Stimulated activated CD4-positive, alpha-beta T cell treated with anti-CD3 and anti-CD28 coated beads, Interleukin-12 subunit alpha, Interleukin-12 subunit beta, amount 100 ng/mL, for 48 hours (primary cell): ENCODE results near the gene ADAMTS2.

Experiments used
- DNase-seq, 3 donors: peaks; one replicate each; pipeline ENCODE4 v3.0.0-alpha.2; 2020; ENCODE audit warnings: low read depth in 2 of 3, low spot score in 1 of 3

ADAMTS2 gene

GRCh38 chr5:179311581-179311980 lies 33.7 kb downstream of the ADAMTS2 start:
- no peak for DNase-seq

DNA sequence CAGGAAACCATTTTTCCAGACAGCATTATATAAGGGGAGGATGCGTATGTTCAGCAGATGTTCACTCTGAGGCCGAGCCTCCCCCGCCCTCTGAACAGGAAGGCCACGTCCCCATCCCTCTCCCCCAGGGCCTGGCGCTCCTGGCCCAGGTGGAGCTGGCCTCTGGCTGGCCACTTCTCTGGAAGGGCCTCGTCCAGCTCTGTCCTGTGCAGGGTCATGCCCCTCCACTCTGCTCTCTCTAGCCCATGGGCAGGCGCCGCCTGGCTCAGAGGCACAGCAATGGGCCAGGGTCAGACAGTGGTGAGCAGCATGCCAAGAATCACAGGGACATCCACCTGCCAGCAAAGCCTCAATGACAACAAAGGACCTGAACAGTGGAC lies 34.2 kb downstream of the ADAMTS2 start:
- no peak for DNase-seq

- no peak for DNase-seq
Observed at GRCh38 chr5:179310439-179311090, 34.7 kb downstream of the ADAMTS2 start.

DNA sequence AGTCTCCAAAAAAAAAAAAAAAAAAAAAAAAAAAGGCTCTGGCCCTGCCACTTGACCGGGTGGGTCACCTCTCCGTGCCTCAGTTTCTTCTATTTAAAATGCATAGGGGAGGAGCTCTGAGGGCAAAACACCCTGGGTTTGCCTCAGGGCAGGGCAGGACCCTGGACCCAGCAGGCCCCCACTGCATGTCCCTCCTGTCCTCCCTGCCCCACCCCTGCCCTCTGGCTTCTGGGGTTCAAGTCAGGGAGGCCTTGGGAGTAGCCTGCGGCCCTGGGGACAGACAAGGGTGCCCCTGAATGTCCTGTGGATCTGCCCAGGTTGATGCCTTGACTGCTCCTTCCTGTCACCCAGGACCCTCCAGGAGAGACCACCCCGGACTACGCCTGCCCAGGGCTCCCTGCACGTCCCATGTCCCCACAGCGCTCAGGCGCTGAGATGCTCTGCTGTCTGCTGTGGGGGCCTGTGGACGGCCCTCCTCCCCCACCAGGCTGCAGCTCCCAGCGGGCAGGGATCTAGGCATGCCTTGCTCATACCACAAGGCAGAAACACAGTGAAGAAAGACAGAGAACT lies 35.4 kb downstream of the ADAMTS2 start:
- DNase-seq: no peak

DNA sequence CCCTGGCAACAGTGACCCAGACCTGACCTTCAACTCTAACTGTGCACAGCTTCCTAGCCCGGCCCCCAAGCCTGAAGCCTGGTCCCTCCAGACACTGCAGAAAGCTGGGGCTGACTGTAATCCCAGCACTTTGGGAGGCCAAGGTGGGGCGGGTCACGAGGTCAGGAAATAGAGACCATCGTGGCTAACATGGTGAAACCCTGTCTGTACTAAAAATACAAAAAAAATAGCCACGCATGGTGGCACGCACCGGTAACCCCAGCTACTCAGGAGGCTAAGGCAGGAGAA lies 35.9 kb downstream of the ADAMTS2 start:
- DNase-seq: no peak

DNA sequence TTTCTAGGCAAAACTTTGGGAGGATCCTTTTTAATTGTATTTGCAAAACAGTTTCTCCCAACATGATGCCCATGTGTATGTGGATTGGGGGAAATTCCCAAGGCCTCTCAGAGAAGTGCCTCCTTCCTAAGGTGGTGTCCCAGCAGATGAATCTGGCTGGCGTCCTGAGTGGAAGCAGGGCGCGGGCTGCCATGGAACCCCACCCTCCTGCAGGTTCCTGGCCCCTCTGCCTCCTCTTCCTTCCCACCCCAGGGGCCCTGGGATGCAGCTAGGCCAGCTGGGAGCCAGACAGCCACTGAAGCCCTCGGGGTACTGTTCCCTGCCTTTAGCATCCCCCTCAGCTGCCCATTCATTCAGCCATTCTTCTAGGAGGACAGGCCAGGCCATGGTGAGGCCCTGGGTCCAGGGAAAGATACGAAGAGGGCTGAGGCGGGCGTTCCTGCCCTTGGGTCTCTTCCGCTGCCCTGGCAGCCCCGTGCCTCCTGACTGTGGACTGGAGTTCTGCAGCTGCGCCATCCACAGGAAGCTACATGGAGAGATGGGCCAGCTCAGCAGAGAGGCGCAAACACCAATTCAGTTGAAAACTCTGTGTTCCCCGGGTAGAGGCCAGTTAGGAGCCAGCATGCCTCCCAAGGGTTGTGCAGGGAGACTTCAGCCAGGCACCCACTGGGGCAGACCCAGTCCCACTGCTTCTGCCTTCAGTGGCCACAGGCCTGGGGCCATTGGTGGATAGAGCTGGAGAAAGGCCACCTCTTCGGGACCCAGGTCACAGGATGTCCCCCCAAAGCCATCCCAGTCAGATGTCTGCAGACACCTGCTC lies 36.5 kb downstream of the ADAMTS2 start:
- no peak for DNase-seq

DNA sequence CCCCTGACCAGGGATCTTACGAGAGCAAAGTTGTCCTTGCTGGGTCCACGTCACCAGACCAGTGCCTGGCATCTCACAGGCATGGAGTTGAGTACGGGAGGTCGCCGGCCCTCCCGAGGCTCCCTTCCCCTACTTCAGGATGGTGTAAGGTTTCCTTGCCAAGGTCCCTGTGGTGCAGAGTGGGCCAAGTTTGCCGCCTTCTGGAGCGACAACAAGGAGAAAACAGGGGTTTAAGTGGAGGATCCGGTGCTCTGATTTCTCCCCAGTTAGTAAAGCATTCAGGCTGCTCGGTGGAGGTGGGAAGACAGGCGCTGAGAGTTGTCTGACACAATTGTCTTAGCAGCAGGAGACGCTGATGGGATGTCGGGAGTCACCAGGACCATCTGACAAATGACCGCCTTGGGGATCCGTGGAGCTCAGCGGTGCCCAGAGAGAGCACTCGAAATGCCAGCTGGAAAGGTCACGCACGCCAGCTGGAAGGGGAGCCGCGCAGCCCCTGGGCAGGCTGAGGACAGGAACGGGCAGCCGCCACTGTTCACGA lies 37.3 kb downstream of the ADAMTS2 start:
- no peak for DNase-seq

DNA sequence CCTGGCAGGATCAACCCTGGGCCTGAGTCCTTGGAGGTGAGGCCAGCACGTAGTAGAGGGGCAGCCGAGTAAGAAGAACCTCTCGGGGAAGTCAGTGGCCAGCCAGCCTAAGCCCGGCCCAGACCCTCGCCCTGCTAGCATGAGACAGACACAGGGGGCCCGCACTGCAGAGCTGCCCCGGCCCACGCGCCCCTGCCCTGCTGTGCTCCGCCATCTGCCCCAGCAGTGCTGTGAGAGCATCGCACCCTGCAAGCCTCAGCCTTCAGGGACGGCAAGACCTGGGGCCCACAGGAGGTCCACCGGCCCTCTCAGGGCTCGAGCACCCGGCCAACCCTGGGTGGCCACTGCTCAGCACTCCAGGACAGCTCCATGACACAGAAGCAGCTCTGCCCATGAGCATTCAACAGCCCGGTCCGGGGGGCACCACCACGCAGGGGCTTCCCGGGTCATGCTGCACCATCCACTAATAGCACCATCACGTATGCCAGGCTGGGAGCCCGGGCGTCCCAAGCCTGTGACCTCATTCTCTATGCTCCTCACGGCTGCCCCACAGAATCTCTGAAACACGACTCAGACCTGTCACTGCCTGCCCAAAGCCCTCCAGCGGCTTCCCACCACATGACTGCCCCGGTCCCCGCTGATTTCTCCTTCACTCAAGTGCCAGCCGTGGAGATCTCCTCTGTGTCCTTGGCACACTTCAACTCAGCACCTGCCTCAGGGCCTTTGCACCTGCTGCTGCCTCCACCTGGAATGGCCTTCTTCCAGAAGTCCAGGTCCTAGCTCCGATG lies 38.1 kb downstream of the ADAMTS2 start:
- DNase-seq: no peak

DNA sequence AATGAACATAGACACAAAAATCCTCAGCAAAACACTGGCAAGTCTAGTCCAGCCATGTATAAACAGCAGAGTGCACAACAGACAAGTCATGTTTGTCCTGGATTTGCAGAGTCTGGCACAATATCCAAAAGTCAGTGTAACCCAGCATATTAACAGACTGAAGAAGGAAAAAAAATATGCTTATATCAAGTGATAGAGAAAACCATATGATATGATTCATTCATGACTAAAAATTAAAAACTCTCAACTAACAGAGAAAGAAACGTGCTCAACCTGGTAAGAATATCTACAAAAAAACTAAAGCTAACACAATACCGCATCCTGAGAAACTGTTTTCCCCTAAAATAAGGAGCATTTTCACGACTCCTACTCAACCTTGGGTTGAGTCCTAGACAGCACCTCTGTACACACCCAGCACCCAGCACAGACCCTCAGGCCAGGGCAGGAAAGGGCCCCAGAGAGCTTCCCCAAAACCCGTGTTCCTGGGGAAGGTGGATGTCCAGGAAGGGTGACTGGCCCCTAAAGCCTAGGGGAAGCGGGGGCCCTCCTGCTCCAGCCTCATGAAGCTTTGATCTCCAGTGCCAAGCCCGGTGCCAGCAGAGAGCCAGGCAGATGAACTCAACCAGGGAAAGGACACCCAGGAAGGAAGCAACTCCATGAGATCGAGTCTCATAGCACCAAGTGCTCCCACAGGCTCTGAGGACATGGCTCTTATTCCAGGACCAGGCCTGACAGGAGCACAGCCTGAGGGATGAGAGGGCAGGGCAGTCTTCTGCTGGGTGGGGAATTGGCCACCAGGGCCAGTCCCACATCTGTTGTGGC lies 38.9 kb downstream of the ADAMTS2 start:
- DNase-seq: no peak

GRCh38 chr5:179304871-179305270 lies 40.4 kb downstream of the ADAMTS2 start:
- no peak for DNase-seq

DNA sequence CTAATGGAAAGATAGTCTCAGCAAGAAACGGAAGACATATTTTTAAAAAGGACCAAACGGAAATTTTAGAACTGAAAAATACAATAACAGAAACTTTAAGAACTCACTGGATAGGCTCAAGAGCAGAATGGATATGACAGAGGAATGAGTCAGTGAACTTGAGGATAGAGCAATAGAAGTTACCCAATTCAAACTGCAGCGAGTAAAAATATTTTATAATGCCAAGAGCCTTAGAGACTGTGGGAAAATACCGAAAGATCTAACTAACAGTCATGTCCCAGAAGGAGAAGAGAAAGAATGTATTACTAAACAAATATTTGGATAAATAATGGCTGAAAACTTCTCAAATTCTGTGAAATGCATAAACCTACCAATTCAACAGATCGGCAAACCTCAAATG lies 40.8 kb downstream of the ADAMTS2 start:
- DNase-seq: no peak

- no peak for DNase-seq
Observed at GRCh38 chr5:179303451-179304200, 41.6 kb downstream of the ADAMTS2 start.

GRCh38 chr5:179302499-179303185 lies 42.6 kb downstream of the ADAMTS2 start:
- DNase-seq: no peak

- no peak for DNase-seq
Observed at GRCh38 chr5:179301796-179302195, 43.5 kb downstream of the ADAMTS2 start.

DNA sequence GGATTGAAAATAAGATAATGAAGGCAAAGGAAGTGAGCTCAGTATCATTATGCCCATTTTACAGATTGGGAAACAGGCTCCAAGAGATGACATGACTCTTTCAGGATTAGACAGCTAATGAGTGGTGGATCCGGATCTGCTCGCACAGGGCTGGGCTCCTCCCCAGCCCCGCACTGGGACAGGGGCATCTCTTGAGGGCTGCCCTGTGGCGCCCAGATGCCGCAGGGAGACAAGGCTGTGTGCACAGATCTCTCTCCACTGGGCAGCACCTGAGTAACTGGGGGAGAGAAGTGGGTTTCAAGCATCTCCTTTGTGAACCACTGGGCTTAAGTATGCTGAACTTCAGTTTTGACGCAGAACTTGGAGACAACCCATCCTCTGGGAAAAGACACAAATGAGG lies 43.9 kb downstream of the ADAMTS2 start:
- no peak for DNase-seq

GRCh38 chr5:179300581-179301180 lies 44.6 kb downstream of the ADAMTS2 start:
- no peak for DNase-seq

- DNase-seq: no peak
Observed at GRCh38 chr5:179298181-179298993, 46.9 kb downstream of the ADAMTS2 start.

- no peak for DNase-seq
Observed at GRCh38 chr5:179297486-179298180, 47.6 kb downstream of the ADAMTS2 start.
